Mononuclear cell (primary cell): ENCODE data around the gene MTREX. TPM values are rescaled to one million over a fixed set of nuclear protein-coding genes. Genes with fewer than 3 reads are reported as not detected.

ENCODE experiments used
- H3K27me3 ChIP-seq: 2 replicates; pipeline ENCODE4 v1.6.0; 2011; ENCODE audit warnings: low read length, control low read depth; ENCODE audit not compliant: insufficient read depth
- H3K4me1 ChIP-seq: 2 replicates; pipeline ENCODE4 v1.5.1; 2011; ENCODE audit warnings: mild to moderate bottlenecking, low read length, control low read depth; ENCODE audit not compliant: insufficient read depth
- H3K4me3 ChIP-seq: 2 replicates; pipeline ENCODE4 v1.5.1; 2011; ENCODE audit warnings: mild to moderate bottlenecking, low read length, moderate library complexity
- H3K9me3 ChIP-seq: 2 replicates; pipeline ENCODE4 v1.5.1; 2011; ENCODE audit warnings: low read depth, mild to moderate bottlenecking, control low read depth, low read length
- total RNA-seq: library from RNA; depleted of rRNA; stranded (reverse); fragments of >200 nt; gene quantifications from one replicate; pipeline ENCODE4 v1.2.3, GENCODE V29; 2012

MTREX gene
- total RNA-seq = 142 TPM

DNA sequence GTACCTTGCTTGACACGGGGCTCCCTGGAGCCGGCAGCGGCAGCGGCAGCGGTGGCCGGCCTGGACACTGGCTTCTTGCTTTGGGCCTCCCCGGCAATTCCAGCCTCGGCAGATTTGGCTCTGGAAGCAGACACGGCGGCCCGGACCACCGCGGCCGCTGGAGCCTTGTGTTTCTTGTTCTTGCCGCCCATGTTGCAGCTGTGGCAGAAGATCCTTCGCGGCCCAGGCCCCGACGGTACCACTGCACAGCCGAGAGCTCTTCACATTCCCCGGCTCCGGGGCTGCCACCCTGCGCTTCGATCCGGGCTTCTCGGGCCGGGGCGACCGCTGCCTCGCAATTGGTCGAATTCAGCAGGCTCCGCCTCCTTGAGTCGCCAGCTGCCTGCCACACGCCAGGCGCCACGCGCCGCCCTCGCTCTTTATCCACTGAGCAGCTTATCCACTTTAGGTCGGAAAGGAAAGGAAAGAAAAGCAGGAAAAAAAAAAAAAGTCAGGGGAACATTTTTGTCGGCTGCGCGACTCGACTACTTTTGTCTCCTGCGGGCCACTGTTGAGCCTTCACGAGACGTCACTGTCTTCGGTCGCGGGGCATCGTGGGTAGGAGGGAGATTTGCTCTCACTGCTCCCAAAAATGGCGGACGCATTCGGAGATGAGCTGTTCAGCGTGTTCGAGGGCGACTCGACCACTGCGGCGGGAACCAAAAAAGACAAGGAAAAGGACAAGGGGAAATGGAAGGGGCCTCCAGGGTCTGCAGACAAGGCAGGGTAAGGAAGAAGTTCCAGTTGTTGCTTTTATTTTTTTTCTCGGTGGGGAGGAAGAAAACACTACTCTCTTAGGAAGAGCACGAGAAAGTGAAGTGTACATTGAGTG is at the start of gene MTREX, which contains the start of gene DHX29:
Gene MTREX (plus strand): TSS at position 607 of the 871 bp plus-strand sequence. CDS start 25 bp downstream, at position 632.
Gene DHX29 (minus strand): TSS at position 312 of the 871 bp plus-strand sequence. CDS start 121 bp downstream, at position 191.
- Histone ChIP-seq H3K4me3 (peak within 1 kb of the TSS; percentile 80), H3K9me3 (no peaks in the 10 kb centered on the region), H3K27me3 (no peaks in the 10 kb centered on the region), H3K4me1 (peaks cover 57% of the 10 kb centered on the region)

- H3K9me3 ChIP-seq = no peaks in the 10 kb centered on the region
- no peak overlapping the region for H3K4me3 ChIP-seq
- no peaks in the 10 kb centered on the region for H3K4me1 ChIP-seq
- no peaks in the 10 kb centered on the region for H3K27me3 ChIP-seq
Observed at GRCh38 chr5:55258339-55258738, 49.5 kb upstream of the MTREX start.

GRCh38 chr5:55276771-55277170 is 31.0 kb upstream of the MTREX start:
- Histone ChIP-seq H3K27me3 (no peaks in the 10 kb centered on the region), H3K4me3 (no peak overlapping the region), H3K9me3 (no peaks in the 10 kb centered on the region), H3K4me1 (no peaks in the 10 kb centered on the region)

DNA sequence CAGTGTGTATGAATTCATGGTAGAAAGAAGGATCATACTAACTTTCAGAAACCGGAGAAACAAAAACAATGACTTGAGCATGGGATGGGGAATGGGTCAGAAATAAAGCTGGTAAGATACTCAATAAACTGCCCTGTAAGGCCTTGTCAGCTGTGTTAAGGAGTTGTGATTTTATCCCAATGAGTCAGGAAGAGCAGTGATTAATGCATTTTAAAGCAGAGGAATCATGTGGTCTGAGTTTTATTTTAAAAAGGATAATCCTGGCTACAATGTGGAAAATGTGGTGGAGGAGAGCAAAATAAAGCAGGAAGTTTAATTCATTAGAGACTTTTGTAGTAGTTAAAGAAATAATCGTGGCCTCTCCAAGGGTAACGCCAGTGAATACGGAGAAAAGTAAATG is 29.0 kb upstream of the MTREX start:
- Histone ChIP-seq H3K27me3 (no peaks in the 10 kb centered on the region), H3K9me3 (no peaks in the 10 kb centered on the region), H3K4me1 (no peaks in the 10 kb centered on the region), H3K4me3 (no peak overlapping the region)

DNA sequence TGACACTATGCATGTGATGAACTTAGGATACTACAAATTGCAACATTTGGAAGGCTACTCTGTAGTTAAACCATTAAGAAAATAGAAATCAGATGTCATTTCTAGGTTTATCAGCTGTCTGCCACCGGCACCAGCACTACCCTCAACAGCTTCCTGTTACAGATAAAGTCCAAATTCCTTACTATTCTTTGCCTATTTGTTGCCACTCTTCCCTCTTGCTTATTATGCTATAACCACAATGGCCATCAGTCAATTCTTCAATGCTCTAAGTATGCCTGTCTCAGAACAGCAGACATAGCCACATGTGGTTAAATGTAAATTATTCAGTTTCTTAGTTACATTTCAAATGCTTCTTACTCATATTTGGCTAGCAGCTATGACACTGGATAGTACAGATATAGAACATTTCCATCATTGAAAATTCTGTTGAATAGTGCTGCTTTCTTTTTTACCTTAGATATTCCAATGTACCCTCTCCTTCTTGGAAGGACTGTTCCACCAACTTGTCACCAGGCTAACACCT is 21.3 kb upstream of the MTREX start:
- Histone ChIP-seq H3K4me3 (no peak overlapping the region), H3K27me3 (no peaks in the 10 kb centered on the region), H3K4me1 (no peaks in the 10 kb centered on the region), H3K9me3 (no peaks in the 10 kb centered on the region)

GRCh38 chr5:55289808-55290207 is 18.0 kb upstream of the MTREX start:
- H3K4me1 ChIP-seq = no peaks in the 10 kb centered on the region
- H3K9me3 ChIP-seq = no peaks in the 10 kb centered on the region
- H3K27me3 ChIP-seq = no peaks in the 10 kb centered on the region
- H3K4me3 ChIP-seq = no peak overlapping the region

DNA sequence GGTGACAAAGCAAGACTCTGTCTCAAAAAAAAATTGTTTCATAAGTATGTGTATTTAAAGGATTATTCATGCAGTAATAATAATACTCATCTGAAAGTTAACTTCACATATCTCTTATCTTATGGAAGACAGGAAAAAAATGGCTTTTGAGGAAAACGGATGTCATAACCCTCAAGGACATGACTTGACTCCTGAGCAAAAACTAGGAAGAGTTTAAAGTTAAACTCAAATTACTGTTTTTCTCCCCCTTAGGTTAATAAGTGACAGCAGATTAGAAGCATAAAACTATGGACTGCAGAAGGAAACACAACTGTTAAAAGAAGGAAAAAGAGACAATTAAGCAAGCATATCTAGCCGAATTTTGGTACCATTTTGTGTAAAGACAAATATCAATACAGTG is 16.8 kb upstream of the MTREX start:
- Histone ChIP-seq H3K27me3 (no peaks in the 10 kb centered on the region), H3K9me3 (no peaks in the 10 kb centered on the region), H3K4me3 (no peak overlapping the region)

GRCh38 chr5:55294935-55295334 is 12.9 kb upstream of the MTREX start:
- H3K9me3 ChIP-seq = no peaks in the 10 kb centered on the region
- H3K4me1 ChIP-seq = no peaks in the 10 kb centered on the region
- no peaks in the 10 kb centered on the region for H3K27me3 ChIP-seq

More for the DNA sequence above, 16.8 kb upstream of the MTREX start:
- H3K4me1 ChIP-seq = no peaks in the 10 kb centered on the region

DNA sequence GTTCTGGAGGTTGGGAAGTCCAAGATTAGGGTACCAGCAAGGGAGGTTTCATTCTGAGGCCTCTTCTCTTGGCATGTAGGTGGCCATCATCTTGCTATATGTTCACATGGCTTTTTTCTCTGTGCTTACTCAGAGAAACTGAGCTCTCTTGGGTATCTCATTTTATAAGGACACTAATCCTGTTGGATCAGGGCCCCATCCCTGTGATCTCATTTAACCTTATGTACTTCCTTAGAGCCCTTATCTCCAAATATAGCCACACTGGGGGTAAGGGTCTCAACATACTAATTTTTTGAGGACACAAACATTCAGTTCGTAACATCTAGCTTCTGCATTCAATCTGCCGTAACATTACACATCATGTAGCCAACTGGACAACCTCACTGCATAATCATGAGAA is 6.9 kb upstream of the MTREX start:
- Histone ChIP-seq H3K4me3 (no peak overlapping the region), H3K4me1 (peaks cover 23% of the 10 kb centered on the region), H3K9me3 (no peaks in the 10 kb centered on the region), H3K27me3 (no peaks in the 10 kb centered on the region)

More at GRCh38 chr5:55294935-55295334, 12.9 kb upstream of the MTREX start:
- H3K4me3 ChIP-seq = no peak overlapping the region

GRCh38 chr5:55303238-55303690 is 4.5 kb upstream of the MTREX start:
- Histone ChIP-seq H3K27me3 (no peaks in the 10 kb centered on the region), H3K9me3 (no peaks in the 10 kb centered on the region), H3K4me3 (no peak overlapping the region), H3K4me1 (peaks cover 36% of the 10 kb centered on the region)

- Histone ChIP-seq H3K27me3 (no peaks in the 10 kb centered on the region), H3K4me3 (no peak overlapping the region), H3K4me1 (peaks cover 46% of the 10 kb centered on the region), H3K9me3 (no peaks in the 10 kb centered on the region)
Observed at GRCh38 chr5:55304584-55304983, 3.2 kb upstream of the MTREX start.

DNA sequence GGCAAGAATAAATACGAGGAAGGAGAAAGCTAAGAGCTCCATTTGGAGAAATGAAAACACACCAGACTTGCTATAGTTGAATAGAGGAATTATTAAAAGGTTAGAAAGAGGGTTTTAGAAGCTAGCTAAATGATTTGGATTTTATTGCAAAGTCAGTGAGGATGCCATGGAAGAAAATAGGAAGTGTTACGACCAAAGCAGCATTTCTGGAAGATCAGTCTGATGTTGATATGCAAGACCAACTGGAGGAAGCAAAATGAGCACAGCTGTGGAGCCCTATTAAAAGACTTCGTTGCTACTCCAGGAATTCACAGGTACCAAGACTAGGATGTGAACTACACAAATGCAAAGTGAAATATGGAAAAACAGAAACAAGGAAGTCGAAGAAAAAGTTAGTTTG is 2.4 kb upstream of the MTREX start:
- no peak overlapping the region for H3K4me3 ChIP-seq
- H3K9me3 ChIP-seq = no peaks in the 10 kb centered on the region
- H3K4me1 ChIP-seq = peaks cover 51% of the 10 kb centered on the region
- H3K27me3 ChIP-seq = no peaks in the 10 kb centered on the region

GRCh38 chr5:55306641-55307382 is 977 bp upstream of the MTREX start:
- H3K4me1 ChIP-seq = peaks cover 57% of the 10 kb centered on the region
- peak overlapping the region; percentile 80 for H3K4me3 ChIP-seq
- no peaks in the 10 kb centered on the region for H3K27me3 ChIP-seq
- no peaks in the 10 kb centered on the region for H3K9me3 ChIP-seq

- H3K4me1 ChIP-seq = peaks cover 59% of the 10 kb centered on the region
- peak overlapping the region; percentile 80 for H3K4me3 ChIP-seq
- H3K9me3 ChIP-seq = no peaks in the 10 kb centered on the region
- H3K27me3 ChIP-seq = no peaks in the 10 kb centered on the region
Observed at GRCh38 chr5:55308254-55308836, 556 bp downstream of the MTREX start.
